Stimulated activated CD4-positive, alpha-beta T cell treated with anti-CD3 and anti-CD28 coated beads, Interleukin-2, amount 100 ng/mL, for 4 hours (primary cell): ENCODE results near the gene CEP72.
"Not testable (repeated sequence)": the region's sequence is repeated elsewhere in the genome, so short reads cannot be mapped to it uniquely, and the experiment has no call there.

Source experiments
- DNase-seq: peaks from one replicate; pipeline ENCODE4 v3.0.0-alpha.2; 2020; ENCODE audit warnings: low read depth

Gene CEP72

GRCh38 chr5:684751-685216 is 72.6 kb downstream of the CEP72 start:
- DNase-seq = no peak

GRCh38 chr5:685262-686171 is 73.4 kb downstream of the CEP72 start:
- DNase-seq = no peak

- not testable (repeated sequence) for DNase-seq
These were observed 74.0 kb downstream of the CEP72 start for GRCh38 chr5:686172-686523.

- not testable (repeated sequence) for DNase-seq
These were observed 74.8 kb downstream of the CEP72 start for GRCh38 chr5:686936-687335.

GRCh38 chr5:688348-689010 is 76.3 kb downstream of the CEP72 start:
- DNase-seq = not testable (repeated sequence)

- DNase-seq = not testable (repeated sequence)
These were observed 78.2 kb downstream of the CEP72 start for GRCh38 chr5:690293-690692.

- DNase-seq = not testable (repeated sequence)
These were observed 78.9 kb downstream of the CEP72 start for GRCh38 chr5:691049-691448.

- DNase-seq = no peak
These were observed 79.8 kb downstream of the CEP72 start for GRCh38 chr5:691817-692528.

- DNase-seq = not testable (repeated sequence)
These were observed 80.4 kb downstream of the CEP72 start for GRCh38 chr5:692529-693041.

GRCh38 chr5:693271-694041 is 81.3 kb downstream of the CEP72 start, which contains the start of gene TPPP:
Gene TPPP, minus strand, starts transcription at chr5:693352. Its CDS starts 15,292 bp downstream, at chr5:678060.
- peak; percentile 63 for DNase-seq

GRCh38 chr5:694042-694431 is 81.9 kb downstream of the CEP72 start:
- not testable (repeated sequence) for DNase-seq

GRCh38 chr5:695475-695874 is 83.3 kb downstream of the CEP72 start:
- DNase-seq = not testable (repeated sequence)

GRCh38 chr5:696191-696590 is 84.1 kb downstream of the CEP72 start:
- DNase-seq = not testable (repeated sequence)

- DNase-seq = not testable (repeated sequence)
These were observed 84.9 kb downstream of the CEP72 start for GRCh38 chr5:696753-697702.
